ENCODE results near the gene USP17L25.
"Not testable (repeated sequence)": the region's sequence is repeated elsewhere in the genome, so short reads cannot be mapped to it uniquely, and the experiment has no call there.

The USP17L25 gene, protein sequence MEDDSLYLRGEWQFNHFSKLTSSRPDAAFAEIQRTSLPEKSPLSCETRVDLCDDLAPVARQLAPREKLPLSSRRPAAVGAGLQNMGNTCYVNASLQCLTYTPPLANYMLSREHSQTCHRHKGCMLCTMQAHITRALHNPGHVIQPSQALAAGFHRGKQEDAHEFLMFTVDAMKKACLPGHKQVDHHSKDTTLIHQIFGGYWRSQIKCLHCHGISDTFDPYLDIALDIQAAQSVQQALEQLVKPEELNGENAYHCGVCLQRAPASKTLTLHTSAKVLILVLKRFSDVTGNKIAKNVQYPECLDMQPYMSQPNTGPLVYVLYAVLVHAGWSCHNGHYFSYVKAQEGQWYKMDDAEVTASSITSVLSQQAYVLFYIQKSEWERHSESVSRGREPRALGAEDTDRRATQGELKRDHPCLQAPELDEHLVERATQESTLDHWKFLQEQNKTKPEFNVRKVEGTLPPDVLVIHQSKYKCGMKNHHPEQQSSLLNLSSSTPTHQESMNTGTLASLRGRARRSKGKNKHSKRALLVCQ

GRCh38 chr4:9329611-9330010 is at the start of gene USP17L25:
Gene USP17L25 (plus strand): TSS chr4:9329911. CDS start chr4:9329911, 0 bp downstream.
- not testable (repeated sequence) for DNase-seq

GRCh38 chr4:9324191-9324590 is 5.5 kb upstream of the USP17L25 start:
- DNase-seq, result peak in 1 of 42 donors; percentile 3
- intact Hi-C loops (cut with DNase I), result not testable (repeated sequence)

More at GRCh38 chr4:9329611-9330010, at the start of gene USP17L25:
- intact Hi-C loops (cut with DNase I), result not testable (repeated sequence)

DNA sequence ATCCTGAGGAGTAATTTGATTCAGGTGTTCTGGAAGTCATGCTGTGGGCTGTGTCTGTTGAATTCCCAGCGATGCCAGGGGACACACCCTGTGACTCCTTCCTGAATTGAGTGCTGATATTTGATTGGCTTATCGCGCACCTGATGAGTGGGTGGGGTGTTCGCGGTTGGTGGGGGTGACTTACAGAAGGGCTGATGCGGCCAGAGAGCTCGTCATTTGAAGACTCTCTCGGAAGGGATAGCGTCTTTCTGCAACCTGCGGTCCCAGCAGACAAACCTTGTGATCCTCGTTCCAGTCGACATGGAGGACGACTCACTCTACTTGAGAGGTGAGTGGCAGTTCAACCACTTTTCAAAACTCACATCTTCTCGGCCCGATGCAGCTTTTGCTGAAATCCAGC is 4.8 kb upstream of the USP17L25 start, which contains the start of gene USP17L24:
Gene USP17L24, plus strand, starts transcription at position 301 of the 400 bp plus-strand sequence. Its CDS starts 0 bp downstream, at position 301.
- intact Hi-C loops (cut with DNase I); DNase-seq: not testable (repeated sequence)

- DNase-seq; intact Hi-C loops (cut with DNase I): not testable (repeated sequence)
Measured at GRCh38 chr4:9334358-9334757, 4.6 kb downstream of the USP17L25 start, which contains the start of gene USP17L26. Gene USP17L26 (plus strand): TSS chr4:9334658. CDS start chr4:9334658, 0 bp downstream.

GRCh38 chr4:9339103-9339502 is 9.4 kb downstream of the USP17L25 start, which contains the start of gene USP17L5:
Gene USP17L5 (plus strand): TSS chr4:9339403. CDS start chr4:9339403, 0 bp downstream.
- DNase-seq; intact Hi-C loops (cut with DNase I): not testable (repeated sequence)

DNA sequence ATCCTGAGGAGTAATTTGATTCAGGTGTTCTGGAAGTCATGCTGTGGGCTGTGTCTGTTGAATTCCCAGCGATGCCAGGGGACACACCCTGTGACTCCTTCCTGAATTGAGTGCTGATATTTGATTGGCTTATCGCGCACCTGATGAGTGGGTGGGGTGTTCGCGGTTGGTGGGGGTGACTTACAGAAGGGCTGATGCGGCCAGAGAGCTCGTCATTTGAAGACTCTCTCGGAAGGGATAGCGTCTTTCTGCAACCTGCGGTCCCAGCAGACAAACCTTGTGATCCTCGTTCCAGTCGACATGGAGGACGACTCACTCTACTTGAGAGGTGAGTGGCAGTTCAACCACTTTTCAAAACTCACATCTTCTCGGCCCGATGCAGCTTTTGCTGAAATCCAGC is 14.1 kb downstream of the USP17L25 start, which contains the start of gene USP17L27:
Gene USP17L27, plus strand, starts transcription at position 301 of the 400 bp plus-strand sequence. Its CDS starts 0 bp downstream, at position 301.
- intact Hi-C loops (cut with DNase I); DNase-seq: not testable (repeated sequence)

DNA sequence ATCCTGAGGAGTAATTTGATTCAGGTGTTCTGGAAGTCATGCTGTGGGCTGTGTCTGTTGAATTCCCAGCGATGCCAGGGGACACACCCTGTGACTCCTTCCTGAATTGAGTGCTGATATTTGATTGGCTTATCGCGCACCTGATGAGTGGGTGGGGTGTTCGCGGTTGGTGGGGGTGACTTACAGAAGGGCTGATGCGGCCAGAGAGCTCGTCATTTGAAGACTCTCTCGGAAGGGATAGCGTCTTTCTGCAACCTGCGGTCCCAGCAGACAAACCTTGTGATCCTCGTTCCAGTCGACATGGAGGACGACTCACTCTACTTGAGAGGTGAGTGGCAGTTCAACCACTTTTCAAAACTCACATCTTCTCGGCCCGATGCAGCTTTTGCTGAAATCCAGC is 18.9 kb downstream of the USP17L25 start, which contains the start of gene USP17L28:
Gene USP17L28, plus strand, starts transcription at position 301 of the 400 bp plus-strand sequence. Its CDS starts 0 bp downstream, at position 301.
- DNase-seq; intact Hi-C loops (cut with DNase I): not testable (repeated sequence)

DNA sequence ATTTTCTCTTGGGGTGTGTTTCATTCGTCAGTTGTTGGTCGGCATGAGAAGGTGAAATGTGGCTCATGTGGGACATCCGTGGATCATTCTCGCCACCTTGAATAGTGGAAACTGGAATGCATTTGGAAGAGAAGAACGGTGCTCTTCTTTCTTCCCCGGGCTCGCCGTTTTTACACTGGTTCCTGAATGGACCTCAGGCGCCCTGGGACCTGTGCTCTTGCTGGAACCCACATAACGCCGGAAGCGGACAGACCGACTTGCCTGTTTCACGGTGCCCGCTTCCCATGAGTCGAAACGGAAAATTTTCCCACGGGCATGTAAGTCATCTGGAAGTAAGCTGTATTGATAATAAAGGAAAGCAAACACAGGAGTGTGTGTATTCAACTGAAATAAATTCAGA is 21.2 kb downstream of the USP17L25 start:
- intact Hi-C loops (cut with DNase I), result not testable (repeated sequence)
- peak in 10 of 42 donors; percentile 6 to 67 (median 32) for DNase-seq

DNA sequence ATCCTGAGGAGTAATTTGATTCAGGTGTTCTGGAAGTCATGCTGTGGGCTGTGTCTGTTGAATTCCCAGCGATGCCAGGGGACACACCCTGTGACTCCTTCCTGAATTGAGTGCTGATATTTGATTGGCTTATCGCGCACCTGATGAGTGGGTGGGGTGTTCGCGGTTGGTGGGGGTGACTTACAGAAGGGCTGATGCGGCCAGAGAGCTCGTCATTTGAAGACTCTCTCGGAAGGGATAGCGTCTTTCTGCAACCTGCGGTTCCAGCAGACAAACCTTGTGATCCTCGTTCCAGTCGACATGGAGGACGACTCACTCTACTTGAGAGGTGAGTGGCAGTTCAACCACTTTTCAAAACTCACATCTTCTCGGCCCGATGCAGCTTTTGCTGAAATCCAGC is 23.6 kb downstream of the USP17L25 start, which contains the start of gene USP17L29:
Gene USP17L29, plus strand, starts transcription at position 301 of the 400 bp plus-strand sequence. Its CDS starts 0 bp downstream, at position 301.
- intact Hi-C loops (cut with DNase I); DNase-seq: not testable (repeated sequence)

DNA sequence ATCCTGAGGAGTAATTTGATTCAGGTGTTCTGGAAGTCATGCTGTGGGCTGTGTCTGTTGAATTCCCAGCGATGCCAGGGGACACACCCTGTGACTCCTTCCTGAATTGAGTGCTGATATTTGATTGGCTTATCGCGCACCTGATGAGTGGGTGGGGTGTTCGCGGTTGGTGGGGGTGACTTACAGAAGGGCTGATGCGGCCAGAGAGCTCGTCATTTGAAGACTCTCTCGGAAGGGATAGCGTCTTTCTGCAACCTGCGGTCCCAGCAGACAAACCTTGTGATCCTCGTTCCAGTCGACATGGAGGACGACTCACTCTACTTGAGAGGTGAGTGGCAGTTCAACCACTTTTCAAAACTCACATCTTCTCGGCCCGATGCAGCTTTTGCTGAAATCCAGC is 33.1 kb downstream of the USP17L25 start, which contains the start of gene USP17L30:
Gene USP17L30, plus strand, starts transcription at position 301 of the 400 bp plus-strand sequence. Its CDS starts 0 bp downstream, at position 301.
- intact Hi-C loops (cut with DNase I); DNase-seq: not testable (repeated sequence)

GRCh38 chr4:9379881-9380280 is 50.2 kb downstream of the USP17L25 start:
- DNase-seq; intact Hi-C loops (cut with DNase I): not testable (repeated sequence)
